H1 (cell line): ENCODE measurements around the gene CSH1.
"Not testable (repeated sequence)": the region's sequence is repeated elsewhere in the genome, so short reads cannot be mapped to it uniquely, and the experiment has no call there.

Experiments
- CBX5 ChIP-seq: fragments of 300-800, 300-1000 bp; sonication (generic); IDR thresholded peaks from 2 replicates; pipeline ENCODE4 v1.7.1; 2016; ENCODE audit warnings: antibody characterized with exemption, low read length, low read depth
- CEBPB ChIP-seq: IDR thresholded peaks from 2 replicates; pipeline ENCODE4 v1.6.1; 2012; ENCODE audit warnings: low read depth, low read length
- CHD7 ChIP-seq: fragments of 300-600 bp; sonication (generic); IDR thresholded peaks from 2 replicates; pipeline ENCODE4 v1.7.1; 2012; ENCODE audit warnings: low read length, moderate library complexity, mild to moderate bottlenecking, inconsistent platforms; ENCODE audit not compliant: insufficient replicate concordance
- CTCF ChIP-seq, 3 experiments: IDR thresholded peaks; 1 replicate in 2 of 3; 2 replicates in 1 of 3; pipeline versions ENCODE4 v1.5.1 to v1.6.1; 2011; ENCODE audit warnings: low read length in 3 of 3, mild to moderate bottlenecking in 3 of 3, inconsistent platforms in 2 of 3, low read depth in 1 of 3, moderate library complexity in 1 of 3; ENCODE audit not compliant: insufficient read depth in 1 of 3; ENCODE audit errors: control extremely low read depth in 1 of 3
- EP300 ChIP-seq, 2 experiments: IDR thresholded peaks; 1 replicate in 1 of 2; 2 replicates in 1 of 2; pipeline ENCODE4 v1.6.1; 2011 to 2012; ENCODE audit warnings: low read depth in 2 of 2, low read length in 2 of 2, mild to moderate bottlenecking in 2 of 2, borderline replicate concordance in 1 of 2, inconsistent platforms in 1 of 2, moderate library complexity in 1 of 2
- GTF2F1 ChIP-seq: IDR thresholded peaks from 2 replicates; pipeline ENCODE4 v1.6.1; 2012; ENCODE audit warnings: low read depth, low read length, improper control_type of control experiment, borderline replicate concordance
- HDAC2 ChIP-seq, 2 experiments: fragments of 300-600 bp in 1 of 2; sonication (generic) in 1 of 2; IDR thresholded peaks; 2 replicates each; pipeline ENCODE4 v1.6.1; 2011 to 2012; ENCODE audit warnings: low read depth in 2 of 2, low read length in 2 of 2, mild to moderate bottlenecking in 2 of 2, moderate library complexity in 2 of 2, borderline replicate concordance in 1 of 2, inconsistent platforms in 1 of 2
- KDM1A ChIP-seq: fragments of 200-600, 300-600 bp; sonication (generic); IDR thresholded peaks from 2 replicates; pipeline ENCODE4 v1.7.1; 2016; ENCODE audit warnings: mild to moderate bottlenecking, low read length, borderline replicate concordance
- NANOG ChIP-seq: IDR thresholded peaks from 2 replicates; pipeline ENCODE4 v1.6.1; 2011; ENCODE audit warnings: low read length, low read depth, mild to moderate bottlenecking, inconsistent platforms; ENCODE audit not compliant: insufficient read depth, poor library complexity, severe bottlenecking
- POLR2A ChIP-seq, 2 experiments: IDR thresholded peaks; 1 replicate in 1 of 2; 2 replicates in 1 of 2; pipeline ENCODE4 v1.6.1; 2011; ENCODE audit warnings: low read depth in 2 of 2, low read length in 2 of 2, mild to moderate bottlenecking in 2 of 2; ENCODE audit errors: control extremely low read depth in 1 of 2
- RAD21 ChIP-seq, 2 experiments: IDR thresholded peaks in 1 of 2; conservative IDR thresholded peaks in 1 of 2; 2 replicates each; pipeline ENCODE4 v1.6.1; 2011; ENCODE audit warnings: low read depth in 2 of 2, low read length in 2 of 2, improper control_type of control experiment in 1 of 2, inconsistent platforms in 1 of 2, mild to moderate bottlenecking in 1 of 2, moderate library complexity in 1 of 2
- SP1 ChIP-seq: IDR thresholded peaks from 2 replicates; pipeline ENCODE4 v1.6.1; 2011; ENCODE audit warnings: low read depth, low read length
- SRF ChIP-seq: IDR thresholded peaks from 2 replicates; pipeline ENCODE4 v1.6.1; 2011; ENCODE audit warnings: mild to moderate bottlenecking, low read depth, low read length, moderate library complexity
- ZNF274 ChIP-seq: IDR thresholded peaks from 2 replicates; pipeline ENCODE4 v1.7.0; 2012; ENCODE audit warnings: low read length, borderline replicate concordance; ENCODE audit errors: extremely low read depth

- not testable (repeated sequence) for TF ChIP-seq KDM1A; SRF; RAD21 (IDR thresholded peaks at IDR 0.05 in 1 of 2, conservative IDR thresholded peaks at IDR 0.05 in 1 of 2; ENCODE audit: low read depth in 2 of 2, low read length in 2 of 2); GTF2F1; HDAC2 (IDR thresholded peaks at IDR 0.05; ENCODE audit: borderline replicate concordance in 1 of 2, low read depth in 2 of 2, low read length in 2 of 2); CTCF (IDR thresholded peaks at IDR 0.05; ENCODE audit: control extremely low read depth in 1 of 3, insufficient read depth in 1 of 3, low read depth in 1 of 3, low read length in 3 of 3); CBX5; CEBPB; POLR2A (IDR thresholded peaks at IDR 0.05; ENCODE audit: control extremely low read depth in 1 of 2, low read depth in 2 of 2, low read length in 2 of 2); ZNF274; NANOG; CHD7; EP300 (IDR thresholded peaks at IDR 0.05; ENCODE audit: borderline replicate concordance in 1 of 2, low read depth in 2 of 2, low read length in 2 of 2); SP1
Observed at GRCh38 chr17:63917206-63917605, 20.8 kb upstream of the CSH1 start.
